ENCODE measurements around the gene SPSB3.

The SPSB3 gene

DNA sequence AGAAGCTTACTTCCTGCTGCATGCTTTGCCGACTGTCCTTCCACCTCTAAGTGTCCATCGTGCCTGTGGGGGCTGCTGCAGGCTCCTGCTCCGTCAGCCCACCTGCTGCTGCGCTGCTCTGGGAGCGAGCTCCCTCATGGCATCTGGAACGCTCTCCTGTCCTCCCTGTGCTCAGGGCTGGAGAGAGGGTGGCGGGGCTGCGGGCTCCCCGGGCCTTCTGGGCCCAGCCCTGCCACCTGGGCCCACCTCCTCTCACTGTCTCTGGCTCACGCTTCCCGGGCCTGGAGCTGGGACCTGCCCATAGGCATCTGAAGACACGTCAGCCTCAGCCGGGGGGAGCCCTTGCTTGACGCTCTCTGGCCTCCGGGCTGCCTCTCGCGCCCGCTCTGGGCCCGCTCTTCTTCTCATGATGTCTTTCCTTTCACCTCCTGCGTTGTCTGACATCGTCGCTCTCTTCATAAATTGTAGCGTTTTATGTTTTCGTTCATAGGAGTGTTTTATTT, 38.0 kb downstream of the SPSB3 start:
- DNase-seq (ENCODE audit: low spot score) = no peak
- no peak overlapping the region for H3K4me3 ChIP-seq
- TF ChIP-seq, protein P1, sequence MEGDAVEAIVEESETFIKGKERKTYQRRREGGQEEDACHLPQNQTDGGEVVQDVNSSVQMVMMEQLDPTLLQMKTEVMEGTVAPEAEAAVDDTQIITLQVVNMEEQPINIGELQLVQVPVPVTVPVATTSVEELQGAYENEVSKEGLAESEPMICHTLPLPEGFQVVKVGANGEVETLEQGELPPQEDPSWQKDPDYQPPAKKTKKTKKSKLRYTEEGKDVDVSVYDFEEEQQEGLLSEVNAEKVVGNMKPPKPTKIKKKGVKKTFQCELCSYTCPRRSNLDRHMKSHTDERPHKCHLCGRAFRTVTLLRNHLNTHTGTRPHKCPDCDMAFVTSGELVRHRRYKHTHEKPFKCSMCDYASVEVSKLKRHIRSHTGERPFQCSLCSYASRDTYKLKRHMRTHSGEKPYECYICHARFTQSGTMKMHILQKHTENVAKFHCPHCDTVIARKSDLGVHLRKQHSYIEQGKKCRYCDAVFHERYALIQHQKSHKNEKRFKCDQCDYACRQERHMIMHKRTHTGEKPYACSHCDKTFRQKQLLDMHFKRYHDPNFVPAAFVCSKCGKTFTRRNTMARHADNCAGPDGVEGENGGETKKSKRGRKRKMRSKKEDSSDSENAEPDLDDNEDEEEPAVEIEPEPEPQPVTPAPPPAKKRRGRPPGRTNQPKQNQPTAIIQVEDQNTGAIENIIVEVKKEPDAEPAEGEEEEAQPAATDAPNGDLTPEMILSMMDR (IDR thresholded peaks at IDR 0.05) = no peak
- H3K27ac ChIP-seq = no peak overlapping the region

DNA sequence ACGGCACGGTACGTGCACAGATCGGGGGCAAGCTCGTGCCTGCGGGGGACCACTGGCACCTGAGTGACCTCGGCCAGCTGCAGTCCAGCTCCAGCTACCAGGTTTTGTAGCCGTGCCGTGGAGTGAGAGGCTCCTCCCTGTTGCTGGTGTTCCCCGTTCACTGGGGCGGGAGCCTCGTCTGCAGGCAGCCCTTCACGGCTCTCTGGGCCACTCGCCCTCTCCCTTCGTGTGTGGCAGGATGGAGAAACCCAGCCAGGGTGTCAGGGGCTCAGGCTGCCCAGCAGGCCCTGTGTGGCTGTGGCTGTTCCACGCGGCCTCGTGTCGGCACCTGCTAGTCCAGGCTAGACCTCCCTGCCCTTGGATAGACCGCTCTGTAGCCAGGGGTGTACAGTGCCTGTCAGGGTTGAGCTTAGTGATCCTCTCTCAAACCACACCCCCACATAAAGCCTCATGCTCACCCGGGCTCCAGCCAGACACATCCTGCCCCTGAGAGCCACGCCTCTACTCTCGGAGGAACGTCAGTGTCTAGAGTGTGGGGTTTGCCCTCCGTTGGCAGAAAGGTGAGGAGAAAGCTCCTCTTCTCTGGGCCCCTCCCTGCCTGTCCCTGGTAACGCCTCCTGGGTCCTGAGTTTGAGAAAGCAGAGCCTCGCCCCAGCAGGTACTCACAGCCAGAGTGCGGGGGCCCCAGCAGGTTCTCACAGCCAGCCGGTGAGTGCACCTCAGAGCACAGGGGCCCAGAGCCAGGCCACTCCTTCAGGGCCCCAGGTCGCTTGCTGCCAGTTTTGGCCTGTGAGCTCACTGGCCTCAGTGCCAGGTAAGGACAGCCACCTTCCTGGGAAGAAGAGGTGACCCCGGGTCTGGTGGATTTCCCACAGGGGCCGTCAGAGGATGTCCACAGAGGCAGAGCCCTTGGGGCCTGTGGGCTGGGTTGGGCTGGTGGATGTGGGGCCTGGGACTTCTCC, 38.7 kb downstream of the SPSB3 start:
- TF ChIP-seq, protein P1 (IDR thresholded peaks at IDR 0.05) = no peak
- no peak for DNase-seq (ENCODE audit: low spot score)
- no peak overlapping the region for H3K4me3 ChIP-seq
- H3K27ac ChIP-seq = no peak overlapping the region

DNA sequence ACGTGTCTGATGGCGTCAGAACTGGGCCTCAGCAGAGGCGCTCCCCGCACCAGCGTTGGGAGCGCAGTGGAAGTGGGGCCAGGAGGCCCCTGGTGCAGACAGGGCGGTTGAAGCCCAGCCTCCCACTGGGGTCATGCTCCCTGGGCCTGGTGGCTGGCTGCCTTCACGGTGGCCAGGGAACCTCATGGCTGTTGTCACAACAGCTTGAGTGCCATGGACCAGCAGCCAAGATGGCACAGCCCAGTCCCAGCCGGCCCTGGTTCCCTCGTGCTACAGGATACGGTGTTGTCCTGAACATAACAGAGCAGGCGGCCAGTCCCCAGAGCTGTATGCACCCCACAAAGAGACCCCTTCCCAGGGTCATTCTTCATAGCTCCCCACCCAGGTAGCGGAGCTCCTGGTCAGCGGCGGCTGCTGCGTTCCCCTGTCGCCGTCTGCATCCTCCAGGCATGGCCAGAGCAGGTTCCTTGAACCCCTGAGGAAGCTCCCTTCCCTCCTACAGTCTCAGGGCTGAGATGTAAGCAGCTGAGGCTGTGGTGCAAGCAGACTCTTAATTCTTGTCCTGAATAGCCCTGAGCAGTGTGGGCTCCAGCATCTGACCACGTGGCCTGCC, 40.7 kb downstream of the SPSB3 start:
- Histone ChIP-seq H3K4me3 (no peak overlapping the region), H3K27ac (no peak overlapping the region)
- TF ChIP-seq, protein P1 (IDR thresholded peaks at IDR 0.05) = no peak
- DNase-seq (ENCODE audit: low spot score) = no peak

DNA sequence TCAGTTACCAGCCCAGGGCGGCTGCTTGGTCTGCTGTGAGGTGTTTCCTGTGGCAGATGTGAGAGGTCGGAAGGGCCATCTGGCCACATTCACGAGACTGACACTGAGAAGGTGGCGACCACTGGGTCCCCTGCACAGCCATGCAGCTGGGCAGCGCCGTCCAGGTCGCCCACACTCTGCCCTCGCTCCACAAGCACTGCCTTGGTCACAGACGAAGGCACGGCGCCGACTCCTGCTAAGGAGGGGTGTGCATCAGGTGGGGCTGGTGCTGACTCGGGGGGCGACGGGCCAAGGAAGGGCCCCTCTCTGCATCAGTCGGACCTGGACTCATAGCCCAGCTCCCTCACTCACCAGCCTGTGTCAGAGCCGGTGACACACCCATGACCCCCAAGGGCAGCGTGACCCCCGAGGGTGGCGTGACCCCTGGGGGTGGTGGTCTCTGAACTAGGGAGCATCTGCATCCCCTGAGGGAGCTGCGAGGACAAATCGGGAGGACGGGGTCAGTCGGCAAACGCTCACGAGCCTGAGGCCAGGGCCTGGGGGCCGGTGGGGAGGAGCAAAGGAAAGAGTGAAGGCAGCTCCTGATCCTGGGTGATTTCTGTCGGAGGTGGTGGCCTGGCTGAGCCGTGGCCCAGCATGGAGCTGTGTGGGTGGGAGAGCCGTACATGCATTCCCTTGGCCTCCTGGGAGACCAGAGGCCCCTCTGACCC, 41.4 kb downstream of the SPSB3 start:
- no peak for DNase-seq (ENCODE audit: low spot score)
- Histone ChIP-seq H3K27ac (no peak overlapping the region), H3K4me3 (no peak overlapping the region)
- TF ChIP-seq, protein P1 (IDR thresholded peaks at IDR 0.05) = no peak

DNA sequence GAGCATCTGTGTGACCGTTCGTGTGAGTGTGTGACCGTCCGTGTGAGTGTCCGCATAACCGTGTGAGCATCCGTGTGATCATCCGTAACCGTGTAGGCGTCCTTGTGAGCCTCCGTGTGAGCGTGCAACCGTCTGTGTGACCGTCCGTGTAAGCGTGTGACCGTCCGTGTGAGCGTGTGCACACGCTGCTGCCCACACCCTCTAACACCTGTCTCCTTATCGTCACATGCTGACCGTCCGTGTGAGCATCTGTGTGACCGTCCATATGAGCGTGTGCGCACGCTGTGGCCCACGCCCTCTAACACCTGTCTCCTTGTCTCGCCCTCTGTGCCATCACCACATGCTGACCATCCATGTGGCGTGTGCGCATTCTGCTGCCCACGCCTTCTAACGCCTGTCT, 42.1 kb downstream of the SPSB3 start:
- H3K27ac ChIP-seq = no peak overlapping the region
- TF ChIP-seq, protein P1 (IDR thresholded peaks at IDR 0.05) = no peak
- DNase-seq (ENCODE audit: low spot score) = no peak
- no peak overlapping the region for H3K4me3 ChIP-seq

DNA sequence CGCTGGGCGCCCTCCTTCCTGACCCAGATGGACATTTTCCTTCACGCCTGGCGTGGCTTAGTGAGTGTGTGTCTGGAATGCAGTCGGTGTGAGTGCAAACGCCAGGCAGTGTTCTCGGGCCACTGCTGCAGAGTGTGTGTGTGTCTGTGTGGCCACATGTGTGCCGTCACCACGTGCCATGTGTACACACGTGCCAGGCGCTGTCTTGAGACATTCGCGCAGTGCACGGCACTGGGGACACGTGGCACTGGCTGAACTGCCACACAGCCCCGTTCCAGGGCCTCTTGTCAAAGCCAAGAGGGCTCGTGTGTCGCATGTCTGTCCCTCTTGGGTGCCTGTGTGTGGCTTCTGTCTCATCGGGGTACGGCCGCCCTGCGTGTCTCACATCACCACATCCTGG, 47.6 kb downstream of the SPSB3 start:
- DNase-seq (ENCODE audit: low spot score) = no peak
- TF ChIP-seq, protein P1 (IDR thresholded peaks at IDR 0.05) = no peak
- Histone ChIP-seq H3K27ac (no peak overlapping the region), H3K4me3 (no peak overlapping the region)
